ENCODE results near the gene AMPD3.

DNA sequence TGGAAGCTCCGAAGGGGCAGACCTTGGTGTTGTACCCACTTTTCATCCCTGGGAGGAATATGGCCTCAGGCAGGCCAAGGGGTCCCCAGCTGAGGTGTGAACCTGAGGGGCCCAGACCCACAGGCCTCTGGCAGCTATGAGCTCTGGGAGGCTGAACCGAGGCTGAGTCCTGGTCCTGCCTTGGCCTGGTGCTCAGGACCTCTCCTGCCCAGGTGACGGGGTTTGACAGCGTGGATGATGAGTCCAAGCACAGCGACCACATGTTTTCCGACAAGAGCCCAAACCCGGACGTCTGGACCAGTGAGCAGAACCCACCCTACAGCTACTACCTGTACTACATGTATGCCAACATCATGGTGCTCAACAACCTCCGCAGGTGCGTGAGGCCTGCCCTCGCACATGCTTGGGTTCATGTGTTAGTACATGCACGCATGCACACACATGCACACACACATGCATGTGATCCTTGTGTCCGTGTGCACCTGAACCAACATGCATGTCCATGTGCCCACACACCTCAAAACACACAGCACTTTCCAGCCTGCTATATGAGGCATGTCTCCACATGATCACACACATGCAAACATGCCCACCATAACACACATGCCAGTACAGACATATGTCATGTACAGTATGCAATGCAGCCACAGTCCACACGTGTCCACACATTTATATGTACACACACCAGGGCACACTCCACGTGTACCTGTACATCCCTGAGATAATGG is 45.0 kb downstream of the AMPD3 start:
- TF ChIP-seq POLR2AphosphoS5 (IDR thresholded peaks at IDR 0.05; ENCODE audit: low read depth, low read length): no peak
- TF ChIP-seq TAF1 (IDR thresholded peaks at IDR 0.05; ENCODE audit: low read depth, low read length): no peak
- no peak for TF ChIP-seq POLR2A (IDR thresholded peaks at IDR 0.05; ENCODE audit: low read depth, low read length)
- no peak for TF ChIP-seq SPI1 (IDR thresholded peaks at IDR 0.05; ENCODE audit: low read depth, low read length)
- no peak for TF ChIP-seq PAX5 (IDR thresholded peaks at IDR 0.05; ENCODE audit: insufficient read depth, low read length, severe bottlenecking)
